GM18511 (cell line): ENCODE results near the gene SLFN14.
"Not testable (repeated sequence)": the region's sequence is repeated elsewhere in the genome, so short reads cannot be mapped to it uniquely, and the experiment has no call there.

ENCODE experiments used
- ATAC-seq: cut with Tn5 transposase; IDR thresholded peaks from one replicate; pipeline ENCODE4 v1.9.1; 2021; ENCODE audit warnings: mild to moderate bottlenecking, moderate library complexity; ENCODE audit not compliant: unreplicated experiment

Gene SLFN14

DNA sequence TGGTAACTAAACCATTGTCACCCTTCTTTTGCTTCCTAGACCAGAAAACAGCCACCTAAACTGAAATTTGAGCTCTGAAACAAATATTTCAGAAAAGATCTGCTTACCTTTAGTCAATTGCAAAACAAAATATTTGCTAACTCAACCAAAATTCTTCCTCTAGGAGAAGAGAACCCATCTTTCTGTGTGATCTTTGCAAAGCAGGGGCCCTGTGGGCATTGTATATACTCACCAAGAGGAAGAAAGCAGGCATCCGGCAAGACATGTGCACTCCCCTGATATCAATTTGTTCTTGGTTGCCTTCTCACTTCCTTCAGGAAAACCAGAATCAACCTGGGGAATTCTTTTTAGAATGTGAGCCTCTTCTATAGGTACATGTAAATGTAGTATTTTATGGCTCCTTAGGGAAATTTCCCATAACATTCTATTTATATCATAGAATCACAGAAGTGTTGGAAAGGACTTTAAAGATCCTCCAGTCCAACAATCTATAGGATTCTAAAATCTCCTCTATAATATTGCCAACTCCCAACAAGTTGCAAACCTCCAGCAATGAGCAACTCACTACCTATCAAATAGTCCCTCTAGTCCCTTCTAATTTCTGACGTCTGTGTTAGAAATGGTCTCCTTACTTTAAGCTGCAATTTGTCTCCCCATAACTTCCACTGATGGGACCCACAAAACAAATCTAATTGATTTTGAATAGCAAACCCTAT lies 966 bp downstream of the SLFN14 start:
- ATAC-seq, result no peak

- no peak for ATAC-seq
Observed at GRCh38 chr17:35557353-35557752, 3.3 kb downstream of the SLFN14 start.

GRCh38 chr17:35555691-35556090 lies 4.9 kb downstream of the SLFN14 start:
- ATAC-seq, result no peak

- ATAC-seq, result no peak
Observed at GRCh38 chr17:35554668-35555067, 6.0 kb downstream of the SLFN14 start.

- ATAC-seq, result no peak
Observed at GRCh38 chr17:35553310-35553709, 7.3 kb downstream of the SLFN14 start.

- no peak for ATAC-seq
Observed at GRCh38 chr17:35548978-35549377, 11.6 kb downstream of the SLFN14 start.

- no peak for ATAC-seq
Observed at GRCh38 chr17:35548208-35548810, 12.3 kb downstream of the SLFN14 start.

GRCh38 chr17:35546487-35546886 lies 14.1 kb downstream of the SLFN14 start:
- no peak for ATAC-seq

GRCh38 chr17:35545150-35545549 lies 15.5 kb downstream of the SLFN14 start:
- no peak for ATAC-seq

- ATAC-seq, result no peak
Observed at GRCh38 chr17:35543856-35544255, 16.8 kb downstream of the SLFN14 start.

DNA sequence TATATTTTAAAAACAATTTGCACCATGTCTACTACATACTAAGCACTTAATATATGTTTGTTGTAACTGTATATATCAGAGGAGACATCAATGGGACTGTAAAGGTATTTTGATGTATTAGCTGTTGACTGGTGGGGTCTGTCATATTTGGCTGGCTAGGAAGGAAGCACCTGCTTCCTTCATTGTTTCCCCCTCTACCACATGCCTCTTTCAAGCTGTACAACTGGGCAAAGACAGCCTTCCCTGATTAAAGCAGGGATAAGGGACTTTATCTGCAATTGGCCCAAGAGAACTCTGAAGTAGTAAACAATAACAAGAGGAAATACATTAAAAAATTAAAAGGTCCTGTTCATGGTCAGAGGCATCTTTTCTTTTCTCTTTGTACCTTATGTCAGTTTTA lies 17.6 kb downstream of the SLFN14 start:
- no peak for ATAC-seq

DNA sequence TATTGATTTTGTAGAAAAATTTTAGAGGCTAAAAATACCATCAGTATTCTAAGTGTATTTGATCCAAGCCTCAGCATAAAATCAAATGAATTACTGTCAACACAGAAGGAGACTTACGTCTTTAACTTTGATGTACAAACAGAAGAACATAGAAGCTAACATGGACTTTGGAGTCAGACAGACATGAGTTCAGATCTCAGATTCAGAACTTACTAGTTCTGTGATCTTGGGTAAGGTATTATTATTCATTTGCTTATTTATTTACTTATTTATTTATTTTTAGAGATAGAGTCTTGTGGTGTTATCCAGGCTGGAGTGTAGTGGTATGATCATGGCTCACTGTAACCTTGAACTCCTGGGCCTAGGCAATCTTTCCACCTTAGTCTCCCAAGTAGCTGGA lies 19.2 kb downstream of the SLFN14 start:
- no peak for ATAC-seq

- ATAC-seq, result no peak
Observed at GRCh38 chr17:35540589-35541404, 19.8 kb downstream of the SLFN14 start.

- no peak for ATAC-seq
Observed at GRCh38 chr17:35539659-35540026, 21.0 kb downstream of the SLFN14 start.

DNA sequence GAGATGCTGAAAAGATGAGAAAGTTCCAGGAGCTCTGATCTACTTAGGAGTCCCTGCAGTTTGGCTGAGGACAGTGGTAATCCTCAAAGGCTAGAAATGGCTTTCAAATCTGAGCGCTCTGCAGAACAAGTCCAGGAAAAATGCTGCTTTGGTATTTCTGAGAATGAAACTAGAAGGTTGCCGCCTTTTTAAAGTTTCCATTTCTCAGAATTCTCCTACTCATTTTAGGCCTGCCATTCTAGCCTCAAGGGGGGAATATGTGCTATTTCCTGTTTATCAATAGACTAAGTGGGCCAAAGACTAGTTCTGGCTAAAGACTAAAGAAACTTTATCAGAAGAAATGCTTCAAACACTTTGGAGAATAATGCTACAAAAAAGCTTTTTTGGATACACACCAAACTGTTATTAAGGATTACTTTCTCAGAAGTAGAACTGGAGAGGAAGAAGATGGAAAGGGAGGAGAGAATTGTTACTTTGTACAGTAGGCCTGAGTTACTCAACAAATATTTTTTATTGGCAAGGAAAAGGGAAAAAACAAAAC lies 22.9 kb downstream of the SLFN14 start, which contains the start of gene SLFN12L:
TSS of gene SLFN12L (minus strand) at position 78 of the 541 bp plus-strand sequence. CDS start 15,314 bp downstream, outside the sequence.
- ATAC-seq, result no peak

GRCh38 chr17:35536664-35537171 lies 23.9 kb downstream of the SLFN14 start:
- ATAC-seq, result no peak

DNA sequence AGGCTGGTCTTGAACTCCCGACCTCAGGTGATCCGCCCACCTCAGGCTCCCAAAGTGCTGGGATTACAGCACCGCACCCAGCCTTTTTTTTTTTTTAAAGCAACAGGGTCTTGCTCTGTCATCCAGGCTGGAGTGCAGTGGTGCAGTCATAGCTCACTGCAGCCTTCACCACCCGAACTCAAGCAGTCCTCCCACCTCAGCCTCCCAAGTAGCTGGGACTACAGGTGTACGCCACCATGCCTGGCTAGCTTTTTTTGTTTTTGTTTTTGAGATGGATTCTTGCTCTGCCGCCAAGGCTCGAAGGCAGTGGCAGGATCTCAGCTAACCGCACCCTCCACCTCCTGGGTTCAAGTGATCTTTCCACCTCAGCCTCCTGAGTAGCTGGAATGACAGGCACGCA lies 25.2 kb downstream of the SLFN14 start:
- ATAC-seq, result not testable (repeated sequence)

GRCh38 chr17:35534576-35535093 lies 26.0 kb downstream of the SLFN14 start:
- no peak for ATAC-seq

- ATAC-seq, result no peak
Observed at GRCh38 chr17:35531160-35531559, 29.5 kb downstream of the SLFN14 start.

DNA sequence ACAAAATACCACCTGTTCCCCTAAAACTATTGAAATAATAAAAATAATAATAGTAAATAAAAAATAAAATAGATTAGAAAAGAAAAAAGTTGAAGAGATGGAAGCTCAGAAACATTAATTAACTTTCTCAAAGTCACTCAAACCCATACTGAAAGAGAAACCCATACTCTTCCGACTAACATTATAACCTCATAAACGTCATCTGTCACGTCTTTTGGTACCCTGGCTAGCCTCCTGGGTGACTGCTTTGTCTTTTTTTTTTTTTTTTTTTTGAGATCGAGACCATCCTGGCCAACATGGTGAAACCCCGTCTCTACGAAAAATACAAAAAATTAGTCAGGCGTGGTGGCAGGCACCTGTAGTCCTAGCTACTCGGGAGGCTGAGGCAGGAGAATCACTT lies 30.8 kb downstream of the SLFN14 start:
- ATAC-seq, result no peak

- not testable (repeated sequence) for ATAC-seq
Observed at GRCh38 chr17:35529326-35529725, 31.3 kb downstream of the SLFN14 start.
